SK-N-MC (cell line): Measurements from ENCODE around the gene COL5A3.

Experiments
- EZH2 ChIP-seq: fragments of 200-600 bp; sonication (generic); IDR thresholded peaks from one replicate; pipeline ENCODE4 v1.6.1; 2017; ENCODE audit warnings: antibody characterized with exemption
- POLR2AphosphoS5 ChIP-seq: IDR thresholded peaks from 2 replicates; pipeline ENCODE4 v1.6.1; 2012; ENCODE audit warnings: mild to moderate bottlenecking, low read depth, low read length, borderline replicate concordance

- TF ChIP-seq EZH2 (no peak), POLR2AphosphoS5 (no peak)
Measured at GRCh38 chr19:10018786-10019185, 8.5 kb upstream of the COL5A3 start.
